Measurements from ENCODE around the gene AGPS. TPM values are rescaled to one million over a fixed set of nuclear protein-coding genes. Genes with fewer than 3 reads are reported as not detected.

AGPS gene
- total and polyA plus RNA-seq, 11 donors = 4.2 to 36.6 (median 25.6) TPM

- intact Hi-C loops (cut with DNase I) = no loop called here
- 66 to 76% (median 72%) methylated on average over 3 of the region's 3 CpGs for WGBS, 4 donors
- DNase-seq (no peak), ATAC-seq (no peak)
- TF ChIP-seq CTCF (IDR thresholded peaks at IDR 0.05) = no peak
- Histone ChIP-seq H3K4me3 (no peak overlapping the region), H3K36me3 (no peaks in the 10 kb centered on the region), H3K4me1 (peaks cover 0 to 12% (median 0%) of the 10 kb centered on the region in 12 donors), H3K27ac (no peak overlapping the region), H3K27me3 (no peaks in the 10 kb centered on the region), H3K9me3 (no peaks in the 10 kb centered on the region)
Observed at GRCh38 chr2:177588671-177589070, 196.1 kb downstream of the AGPS start.

GRCh38 chr2:177589186-177589585 is 196.6 kb downstream of the AGPS start:
- WGBS, 4 donors = 56 to 75% (median 67%) methylated on average over 1 of the region's 1 CpG
- no peak overlapping the region for H3K27ac ChIP-seq
- H3K4me3 ChIP-seq = no peak overlapping the region
- intact Hi-C loops (cut with DNase I) = no loop called here
- TF ChIP-seq CTCF (IDR thresholded peaks at IDR 0.05) (no peak), POLR2A (IDR thresholded peaks at IDR 0.05) (no peak)
- H3K4me1 ChIP-seq = peaks cover 0 to 12% (median 0%) of the 10 kb centered on the region in 12 donors
- no peaks in the 10 kb centered on the region for H3K9me3 ChIP-seq
- DNase-seq = no peak
- H3K36me3 ChIP-seq = no peaks in the 10 kb centered on the region
- no peak for ATAC-seq
- no peaks in the 10 kb centered on the region for H3K27me3 ChIP-seq

GRCh38 chr2:177592397-177592796 is 199.8 kb downstream of the AGPS start:
- no peak for DNase-seq

GRCh38 chr2:177592945-177593344 is 200.4 kb downstream of the AGPS start:
- Histone ChIP-seq H3K27me3 (no peaks in the 10 kb centered on the region), H3K27ac (no peak overlapping the region), H3K4me1 (peaks cover 0 to 5% (median 3%) of the 10 kb centered on the region in 12 donors), H3K9me3 (no peaks in the 10 kb centered on the region), H3K36me3 (no peaks in the 10 kb centered on the region), H3K4me3 (no peak overlapping the region)
- TF ChIP-seq POLR2A (IDR thresholded peaks at IDR 0.05) = no peak
- TF ChIP-seq CTCF (IDR thresholded peaks at IDR 0.05) = no peak
- no peak for DNase-seq
- intact Hi-C loops (cut with DNase I) = no loop called here
- no peak for ATAC-seq

More at GRCh38 chr2:177592397-177592796, 199.8 kb downstream of the AGPS start:
- WGBS, 4 donors = 86 to 100% (median 93%) methylated on average over 2 of the region's 2 CpGs
- TF ChIP-seq POLR2A (IDR thresholded peaks at IDR 0.05) (no peak), CTCF (IDR thresholded peaks at IDR 0.05) (no peak)
- ATAC-seq = no peak
- Histone ChIP-seq H3K27ac (no peak overlapping the region), H3K9me3 (no peaks in the 10 kb centered on the region), H3K4me3 (no peak overlapping the region), H3K27me3 (no peaks in the 10 kb centered on the region), H3K36me3 (no peaks in the 10 kb centered on the region), H3K4me1 (no peaks in the 10 kb centered on the region)
- intact Hi-C loops (cut with DNase I) = no loop called here

All from heart left ventricle (tissue), 16 donors.